Fibroblast of skin of left biceps (primary cell): ENCODE data around the gene OR52N4.
"Not testable (repeated sequence)": the region's sequence is repeated elsewhere in the genome, so short reads cannot be mapped to it uniquely, and the experiment has no call there.

Source experiments
- DNase-seq, 2 experiments: peaks; one replicate each; pipeline ENCODE4 v3.0.0-alpha.2; 2013; ENCODE audit warnings: low read depth in 2 of 2

Gene OR52N4

GRCh38 chr11:5753943-5754342 is at the start of gene OR52N4:
OR52N4 (plus strand) TSS chr11:5754243; CDS start chr11:5754741, 498 bp downstream.
- DNase-seq: no peak

GRCh38 chr11:5705688-5706087 is 48.4 kb upstream of the OR52N4 start:
- no peak for DNase-seq

- no peak for DNase-seq
Measured at GRCh38 chr11:5712507-5712906, 41.5 kb upstream of the OR52N4 start.

GRCh38 chr11:5713695-5714094 is 40.3 kb upstream of the OR52N4 start:
- no peak for DNase-seq

- DNase-seq: not testable (repeated sequence)
Measured at GRCh38 chr11:5716518-5716917, 37.5 kb upstream of the OR52N4 start.

- DNase-seq: no peak
Measured at GRCh38 chr11:5719703-5720495, 34.1 kb upstream of the OR52N4 start.

GRCh38 chr11:5722622-5723021 is 31.4 kb upstream of the OR52N4 start:
- no peak for DNase-seq

GRCh38 chr11:5726351-5726750 is 27.7 kb upstream of the OR52N4 start:
- no peak for DNase-seq

- DNase-seq: no peak
Measured at GRCh38 chr11:5727691-5728090, 26.4 kb upstream of the OR52N4 start.

GRCh38 chr11:5736396-5736795 is 17.6 kb upstream of the OR52N4 start, which contains the start of gene OR56B1:
OR56B1 (plus strand) TSS chr11:5736448; CDS start chr11:5736517, 69 bp downstream.
- DNase-seq: no peak

- DNase-seq: peak in 1 of 2 experiments; percentile 4
Measured at GRCh38 chr11:5737091-5737490, 17.0 kb upstream of the OR52N4 start.

GRCh38 chr11:5737670-5738392 is 16.2 kb upstream of the OR52N4 start:
- no peak for DNase-seq

GRCh38 chr11:5738431-5738830 is 15.6 kb upstream of the OR52N4 start:
- no peak for DNase-seq

- DNase-seq: no peak
Measured at GRCh38 chr11:5746614-5747013, 7.4 kb upstream of the OR52N4 start.

GRCh38 chr11:5749836-5750235 is 4.2 kb upstream of the OR52N4 start:
- DNase-seq: no peak

- no peak for DNase-seq
Measured at GRCh38 chr11:5767056-5767455, 13.0 kb downstream of the OR52N4 start.

GRCh38 chr11:5783255-5783654 is 29.2 kb downstream of the OR52N4 start, which contains the start of gene OR52N5:
OR52N5 (minus strand) TSS chr11:5783355; CDS start chr11:5778634, 4,721 bp downstream.
- no peak for DNase-seq

GRCh38 chr11:5791165-5791564 is 37.1 kb downstream of the OR52N4 start, which contains the start of gene OR52N1:
OR52N1 (minus strand) TSS chr11:5791265; CDS start chr11:5788816, 2,449 bp downstream.
- no peak for DNase-seq

GRCh38 chr11:5796541-5796940 is 42.5 kb downstream of the OR52N4 start:
- DNase-seq: no peak

- no peak for DNase-seq
Measured at GRCh38 chr11:5803982-5804381, 49.9 kb downstream of the OR52N4 start.
